ENCODE data around the gene DCDC2B.

Gene DCDC2B

DNA sequence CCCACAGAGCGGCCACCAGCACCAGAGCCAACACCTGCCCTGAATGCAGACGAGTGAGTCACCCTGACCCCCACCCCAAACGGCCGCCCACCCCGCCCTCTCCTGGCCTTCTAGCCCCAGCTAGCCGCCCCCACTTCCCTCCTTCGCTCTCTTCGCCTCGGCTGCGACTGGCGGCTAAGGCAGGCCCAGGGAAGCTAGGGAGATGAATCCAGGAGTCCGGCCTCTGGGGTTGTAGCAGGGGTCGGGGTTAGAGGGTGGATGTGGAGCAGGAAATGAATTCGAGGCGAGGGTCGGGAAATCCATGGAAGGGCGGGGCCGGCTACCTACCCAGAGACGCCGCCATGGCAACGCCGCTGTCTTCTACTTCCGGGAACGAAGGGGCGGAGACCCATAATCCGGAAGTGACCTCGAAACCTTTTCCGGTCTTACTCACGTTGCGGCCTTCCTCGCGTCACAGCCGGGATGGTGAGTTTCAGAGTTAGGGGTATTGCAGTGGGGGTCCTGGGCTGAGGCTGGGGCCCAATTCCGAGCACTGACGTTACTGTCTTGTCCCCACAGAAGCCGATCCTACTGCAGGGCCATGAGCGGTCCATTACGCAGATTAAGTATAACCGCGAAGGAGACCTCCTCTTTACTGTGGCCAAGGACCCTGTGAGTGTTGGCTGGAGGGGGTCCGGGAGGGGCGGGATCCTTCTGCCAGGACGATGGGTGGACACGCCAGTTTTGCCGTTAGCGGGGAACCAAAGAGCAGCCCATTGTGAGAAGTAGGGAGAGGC, 13.3 kb downstream of the DCDC2B start, which contains the start of the genes EIF3I and TMEM234:
TSS of gene EIF3I (plus strand) at position 428 of the 776 bp plus-strand sequence. CDS start at position 463, 35 bp downstream.
TSS of gene TMEM234 (minus strand) at position 374 of the 776 bp plus-strand sequence. CDS start at position 343, 31 bp downstream.
- DNase-seq (ENCODE audit: low read depth in 2 of 3, low spot score in 1 of 3): peak; percentile 82 to 91 (median 87)

DNA sequence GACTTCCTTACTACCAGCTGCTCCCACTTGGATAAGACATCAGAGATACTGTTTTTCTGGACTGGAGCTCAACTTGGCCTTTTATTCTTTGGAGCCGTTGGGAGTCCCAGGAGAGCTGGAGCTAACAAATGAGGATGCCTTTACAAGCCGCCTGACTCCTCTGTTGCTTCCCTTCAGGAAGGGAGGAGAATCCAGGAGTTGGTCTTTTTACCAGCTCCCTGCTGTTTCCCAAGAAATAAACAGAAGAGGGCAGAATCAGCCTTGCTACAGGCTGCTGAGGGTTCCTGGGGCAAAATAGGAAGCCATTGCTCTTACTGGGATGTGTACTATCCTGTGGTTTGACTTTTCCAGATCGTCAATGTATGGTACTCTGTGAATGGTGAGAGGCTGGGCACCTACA, 14.8 kb downstream of the DCDC2B start:
- DNase-seq (ENCODE audit: low read depth in 2 of 3, low spot score in 1 of 3): no peak

DNA sequence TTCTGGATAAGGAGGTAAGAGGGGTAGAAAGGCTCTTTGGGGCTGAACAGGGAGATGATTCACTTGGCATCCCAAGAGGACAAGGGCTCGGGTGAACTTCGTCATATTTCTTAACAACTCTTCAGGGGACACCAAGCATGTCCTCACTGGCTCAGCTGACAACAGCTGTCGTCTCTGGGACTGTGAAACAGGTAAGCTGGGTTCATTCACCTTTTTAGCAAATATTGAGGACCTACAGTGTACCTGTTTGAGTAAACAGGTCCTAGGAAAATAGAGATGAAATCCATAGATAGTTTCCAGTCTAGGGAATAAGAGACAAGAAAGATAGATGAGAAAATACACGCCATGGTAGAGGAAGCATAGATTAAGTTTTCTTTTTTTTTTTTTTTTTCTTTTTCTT, 15.4 kb downstream of the DCDC2B start:
- no peak for DNase-seq (ENCODE audit: low read depth in 2 of 3, low spot score in 1 of 3)

DNA sequence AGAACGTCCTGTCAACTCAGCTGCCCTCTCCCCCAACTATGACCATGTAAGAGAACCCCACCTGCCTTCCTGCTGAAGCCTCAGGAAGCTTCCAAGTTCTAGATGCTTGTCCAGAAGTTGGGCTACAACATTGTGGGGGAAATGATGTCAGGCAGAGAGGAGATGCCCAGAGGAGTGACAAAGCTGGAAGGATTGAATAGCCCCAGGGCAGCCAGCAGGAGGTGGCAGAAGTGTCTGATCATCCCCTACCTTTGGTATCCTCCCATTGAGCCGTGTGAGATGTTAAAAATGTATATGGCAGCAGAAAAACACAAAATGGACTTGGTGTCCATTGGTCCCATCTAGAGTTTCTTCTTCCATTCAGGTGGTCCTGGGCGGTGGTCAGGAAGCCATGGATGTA, 19.9 kb downstream of the DCDC2B start:
- no peak for DNase-seq (ENCODE audit: low read depth in 2 of 3, low spot score in 1 of 3)

DNA sequence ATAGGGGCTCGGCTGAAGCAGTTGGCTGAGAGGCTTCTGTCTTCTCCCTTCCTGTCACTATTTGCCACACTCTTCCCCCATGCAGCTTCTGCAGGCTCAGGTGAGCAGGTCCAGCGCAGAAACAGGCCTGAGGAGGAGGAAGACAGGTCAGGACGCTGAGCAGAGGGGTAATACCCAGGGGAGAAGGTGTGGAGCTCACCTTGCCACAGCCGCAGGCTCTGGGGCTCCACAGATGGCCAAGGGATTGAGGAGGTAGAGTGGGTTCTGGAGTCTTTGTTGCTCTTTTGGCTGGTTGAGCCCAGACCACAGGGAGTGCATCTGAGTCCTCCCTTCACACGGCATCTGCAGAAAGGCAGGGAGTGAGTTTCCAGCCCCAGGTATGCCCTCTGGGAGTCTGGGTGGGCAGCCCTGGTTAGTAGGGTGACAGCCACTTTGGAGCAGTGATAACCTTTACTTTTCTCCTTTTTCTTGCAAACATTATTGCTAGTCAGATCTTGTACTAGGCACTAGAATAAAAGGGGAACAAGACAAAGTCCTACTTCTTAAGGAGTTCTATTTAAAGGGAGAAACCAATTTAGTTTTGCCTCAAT, 23.0 kb downstream of the DCDC2B start:
- DNase-seq (ENCODE audit: low read depth in 2 of 3, low spot score in 1 of 3): no peak

DNA sequence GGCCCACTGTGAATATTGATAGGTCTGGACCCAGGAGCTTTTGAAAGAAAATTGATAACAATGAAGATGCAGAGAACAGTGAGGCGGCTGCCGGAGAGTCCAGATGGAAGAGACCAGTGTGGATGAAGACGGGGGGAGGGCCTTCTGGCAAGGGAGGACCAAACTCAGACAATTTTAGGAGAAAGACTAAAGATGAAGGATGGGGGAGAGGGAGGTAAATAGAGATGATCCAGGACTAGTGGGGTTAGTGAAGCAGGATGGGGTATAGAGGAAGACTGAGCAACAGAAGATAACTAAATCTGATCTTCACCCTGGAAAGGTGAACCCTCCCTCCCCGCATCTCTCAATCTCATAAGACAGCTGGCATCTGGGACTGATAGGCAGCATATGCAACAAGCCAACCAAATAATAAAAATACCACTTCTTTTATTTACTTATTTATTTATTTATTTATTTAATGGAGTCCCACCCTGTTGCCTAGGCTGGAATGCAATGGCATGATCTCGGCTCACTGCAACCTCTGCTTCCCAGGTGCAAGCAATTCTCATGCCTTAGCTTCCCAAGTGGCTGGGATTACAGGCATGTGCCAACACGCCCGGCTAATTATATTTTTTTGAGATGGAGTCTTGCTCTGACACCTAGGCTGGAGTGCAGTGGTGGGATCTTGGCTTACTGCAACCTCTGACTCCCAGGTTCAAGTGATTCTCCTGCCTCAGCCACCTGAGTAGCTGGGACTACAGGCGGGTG, 23.8 kb downstream of the DCDC2B start:
- no peak for DNase-seq (ENCODE audit: low read depth in 2 of 3, low spot score in 1 of 3)

DNA sequence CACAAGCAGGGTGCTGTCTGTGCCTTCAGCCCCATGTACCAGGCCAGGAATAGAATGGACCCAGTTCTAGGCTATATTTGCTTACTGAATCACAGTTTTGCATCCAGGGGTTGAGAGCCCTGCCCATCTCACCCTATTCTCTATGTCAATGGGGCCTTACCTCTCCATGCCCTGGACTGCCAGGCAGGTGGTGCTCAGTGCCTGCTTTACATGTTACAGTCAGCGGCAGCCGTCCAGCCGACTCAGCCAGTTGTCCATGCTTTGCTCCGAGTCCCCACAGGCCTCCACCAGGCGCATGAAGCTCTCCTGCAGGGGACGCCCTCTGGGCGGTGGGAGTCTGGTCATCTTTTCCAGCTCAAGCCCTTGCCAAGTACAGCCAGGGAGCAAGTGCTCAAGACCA, 25.9 kb downstream of the DCDC2B start:
- DNase-seq (ENCODE audit: low read depth in 2 of 3, low spot score in 1 of 3): no peak

DNA sequence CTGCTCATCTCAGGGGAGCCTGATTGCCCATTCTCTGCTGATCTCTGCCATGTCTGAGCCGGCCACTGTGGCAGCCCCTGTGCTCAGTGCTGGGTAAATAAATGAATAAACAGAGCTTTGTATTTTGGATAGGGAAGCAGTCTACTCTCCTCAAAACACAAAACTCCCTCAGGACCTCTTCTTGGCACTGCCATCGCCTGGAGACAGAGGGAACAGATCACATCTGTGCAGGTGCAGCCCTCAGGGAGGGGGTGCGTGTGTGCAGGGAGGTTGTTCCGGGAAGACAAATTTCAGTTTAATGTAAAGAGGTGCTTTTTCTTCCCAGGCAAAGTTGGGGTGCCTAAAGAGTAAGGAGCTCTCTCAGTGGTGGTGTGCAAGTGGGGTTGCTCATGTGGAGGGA, 30.4 kb downstream of the DCDC2B start:
- no peak for DNase-seq (ENCODE audit: low read depth in 2 of 3, low spot score in 1 of 3)

DNA sequence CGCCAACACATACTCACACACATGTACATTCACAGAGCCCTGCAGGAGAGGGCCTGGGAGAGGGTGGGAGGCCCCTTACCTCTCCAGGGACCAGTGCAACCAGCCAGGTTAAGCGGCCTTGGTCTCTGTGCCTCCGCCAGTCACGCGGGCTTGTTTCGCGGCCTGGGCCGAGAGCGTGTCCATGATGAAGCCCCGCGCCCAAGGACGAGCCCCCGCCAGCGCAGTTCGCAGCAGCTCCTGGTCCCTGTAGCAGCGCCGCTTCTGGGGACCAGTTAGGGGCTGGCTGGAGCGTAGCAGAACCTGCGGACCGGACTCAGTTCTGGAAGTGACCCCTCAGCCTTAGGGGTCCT, 30.9 kb downstream of the DCDC2B start:
- no peak for DNase-seq (ENCODE audit: low read depth in 2 of 3, low spot score in 1 of 3)

DNA sequence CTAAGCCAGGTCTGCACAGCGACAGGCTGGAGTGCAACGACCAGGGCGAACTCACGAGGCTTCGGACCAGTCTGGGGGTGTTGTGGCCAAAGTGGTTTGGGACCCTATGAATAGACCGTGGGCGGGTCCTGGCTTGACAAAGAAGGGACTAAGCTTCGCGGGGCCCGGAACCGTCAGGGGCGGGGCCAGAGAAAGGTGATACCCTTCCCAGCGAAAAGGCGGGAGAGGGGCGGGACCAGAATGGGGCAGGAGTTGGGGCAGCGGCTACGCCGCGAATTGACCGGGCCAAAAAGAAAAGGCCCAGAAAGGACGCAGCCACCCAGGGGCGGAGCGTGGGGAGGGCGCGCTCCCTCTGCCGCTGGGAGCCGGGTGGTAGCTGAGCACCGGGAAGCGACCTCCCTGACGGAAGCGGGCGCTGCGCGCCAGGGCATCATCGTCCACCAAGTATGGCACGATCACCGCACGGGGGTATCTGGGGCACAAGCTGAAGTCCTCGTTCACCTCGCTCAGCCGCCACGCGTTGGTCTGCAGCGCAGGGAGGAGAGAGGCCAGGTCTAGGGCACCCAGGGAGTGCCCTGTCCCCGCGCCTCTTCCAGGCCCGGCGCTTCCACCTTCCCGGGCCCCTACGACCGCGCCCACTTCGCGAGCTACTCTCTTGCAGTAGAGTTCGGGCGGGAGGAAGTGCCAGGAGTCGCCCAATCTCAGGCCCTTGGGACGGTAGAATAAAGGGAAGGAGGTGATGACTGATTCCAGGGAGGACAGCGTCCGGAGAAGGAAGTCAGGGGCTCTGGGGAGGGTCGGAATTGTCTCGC, 31.5 kb downstream of the DCDC2B start:
- DNase-seq (ENCODE audit: low read depth in 2 of 3, low spot score in 1 of 3): no peak

DNA sequence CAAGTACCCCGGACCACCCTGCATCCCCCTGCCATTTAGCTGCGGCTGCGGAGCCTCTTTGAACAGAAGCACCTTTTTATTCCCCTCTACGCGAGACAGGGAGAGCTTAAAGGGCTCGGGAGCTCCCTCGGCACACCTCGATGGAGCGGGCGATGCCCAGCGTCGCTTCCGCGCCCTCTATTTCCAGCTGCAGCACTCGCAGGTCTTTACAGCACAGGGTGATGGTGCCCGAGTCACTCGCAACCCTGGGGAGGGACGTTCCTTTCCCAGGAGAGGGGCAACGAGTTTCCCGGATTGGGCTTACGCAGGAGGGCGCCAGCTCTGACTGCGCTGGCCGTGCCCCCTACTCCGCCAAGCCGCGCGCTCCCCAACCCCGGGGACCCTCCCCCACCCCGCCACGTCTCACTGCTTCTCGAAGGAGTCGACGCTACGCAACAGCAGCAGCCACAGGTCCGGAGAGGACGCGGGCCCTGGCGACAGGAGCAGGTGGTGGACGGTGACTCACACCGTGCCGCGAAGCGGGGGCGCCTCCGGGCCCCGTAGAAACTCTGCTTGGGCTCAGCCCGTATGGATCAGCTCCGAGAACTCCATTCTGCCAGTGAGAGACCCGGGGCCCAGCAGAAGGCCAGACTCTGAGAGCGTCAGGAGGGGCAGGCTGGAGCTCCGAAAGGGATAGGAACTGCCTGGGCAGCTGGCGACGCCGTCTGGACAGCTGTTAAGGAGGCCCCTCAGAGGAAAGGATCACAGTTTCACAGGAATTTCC, 32.3 kb downstream of the DCDC2B start:
- no peak for DNase-seq (ENCODE audit: low read depth in 2 of 3, low spot score in 1 of 3)

DNA sequence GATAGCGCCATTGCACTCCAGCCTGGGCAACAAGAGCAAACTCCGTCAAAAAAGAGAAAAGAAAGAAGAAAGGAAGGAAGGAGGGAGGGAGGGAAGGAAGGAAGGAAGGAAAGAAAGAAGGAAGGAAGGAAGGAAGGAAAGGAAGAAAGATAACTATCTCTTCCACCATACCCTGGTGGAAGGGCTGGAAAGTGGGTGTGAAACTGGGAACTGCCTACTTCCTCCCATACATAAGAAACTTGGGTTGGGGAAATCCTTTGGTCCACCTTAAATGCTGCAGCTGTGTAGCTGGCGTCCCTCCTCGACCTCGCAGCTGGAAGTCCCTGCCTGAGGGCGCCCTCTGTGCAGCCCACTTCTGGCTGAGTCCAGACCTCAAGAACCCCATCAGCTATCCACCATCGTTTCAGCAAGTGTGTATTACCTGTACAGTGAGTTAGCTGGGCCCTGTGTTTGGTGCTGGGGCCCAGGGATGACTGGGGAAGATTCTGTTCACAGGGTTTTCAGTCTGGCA, 33.5 kb downstream of the DCDC2B start:
- no peak for DNase-seq (ENCODE audit: low read depth in 2 of 3, low spot score in 1 of 3)

DNA sequence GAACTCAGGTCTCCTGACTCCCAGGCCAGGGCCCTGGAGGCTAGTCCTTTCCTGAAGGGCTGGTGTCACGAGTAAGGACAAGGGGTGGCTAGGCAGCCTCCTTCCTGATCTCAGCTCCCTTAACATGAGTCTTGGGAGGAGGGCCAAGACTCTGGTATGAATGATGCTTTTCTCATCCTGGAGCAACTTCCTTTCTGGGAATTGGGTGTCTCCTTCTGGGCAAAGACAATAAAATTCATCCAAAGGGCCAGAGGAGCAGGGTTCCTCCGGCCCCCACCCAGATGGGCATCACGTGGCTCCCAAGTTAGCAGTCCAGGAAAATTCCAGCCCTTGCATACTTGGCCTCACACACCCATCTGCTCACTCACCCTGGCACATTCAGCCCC, 38.0 kb downstream of the DCDC2B start, which contains the start of gene FAM167B:
TSS of gene FAM167B (plus strand) at position 335 of the 386 bp plus-strand sequence. CDS start 200 bp downstream, outside the sequence.
- no peak for DNase-seq (ENCODE audit: low read depth in 2 of 3, low spot score in 1 of 3)

DNA sequence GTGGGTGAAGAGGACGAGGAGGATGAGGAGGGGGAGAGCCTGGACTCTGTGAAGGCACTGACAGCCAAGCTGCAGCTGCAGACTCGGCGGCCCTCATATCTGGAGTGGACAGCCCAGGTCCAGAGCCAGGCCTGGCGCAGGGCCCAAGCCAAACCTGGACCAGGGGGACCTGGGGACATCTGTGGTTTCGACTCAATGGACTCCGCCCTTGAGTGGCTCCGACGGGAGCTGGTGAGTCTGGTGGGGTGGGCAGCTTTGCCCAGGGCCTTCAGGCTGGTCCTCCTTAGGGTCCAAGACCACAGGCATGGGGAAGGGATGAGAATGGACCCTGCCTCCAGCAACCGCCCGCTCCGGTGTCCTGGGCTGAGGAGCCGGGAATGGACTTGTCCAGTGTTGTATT, 38.6 kb downstream of the DCDC2B start:
- DNase-seq (ENCODE audit: low read depth in 2 of 3, low spot score in 1 of 3): no peak

DNA sequence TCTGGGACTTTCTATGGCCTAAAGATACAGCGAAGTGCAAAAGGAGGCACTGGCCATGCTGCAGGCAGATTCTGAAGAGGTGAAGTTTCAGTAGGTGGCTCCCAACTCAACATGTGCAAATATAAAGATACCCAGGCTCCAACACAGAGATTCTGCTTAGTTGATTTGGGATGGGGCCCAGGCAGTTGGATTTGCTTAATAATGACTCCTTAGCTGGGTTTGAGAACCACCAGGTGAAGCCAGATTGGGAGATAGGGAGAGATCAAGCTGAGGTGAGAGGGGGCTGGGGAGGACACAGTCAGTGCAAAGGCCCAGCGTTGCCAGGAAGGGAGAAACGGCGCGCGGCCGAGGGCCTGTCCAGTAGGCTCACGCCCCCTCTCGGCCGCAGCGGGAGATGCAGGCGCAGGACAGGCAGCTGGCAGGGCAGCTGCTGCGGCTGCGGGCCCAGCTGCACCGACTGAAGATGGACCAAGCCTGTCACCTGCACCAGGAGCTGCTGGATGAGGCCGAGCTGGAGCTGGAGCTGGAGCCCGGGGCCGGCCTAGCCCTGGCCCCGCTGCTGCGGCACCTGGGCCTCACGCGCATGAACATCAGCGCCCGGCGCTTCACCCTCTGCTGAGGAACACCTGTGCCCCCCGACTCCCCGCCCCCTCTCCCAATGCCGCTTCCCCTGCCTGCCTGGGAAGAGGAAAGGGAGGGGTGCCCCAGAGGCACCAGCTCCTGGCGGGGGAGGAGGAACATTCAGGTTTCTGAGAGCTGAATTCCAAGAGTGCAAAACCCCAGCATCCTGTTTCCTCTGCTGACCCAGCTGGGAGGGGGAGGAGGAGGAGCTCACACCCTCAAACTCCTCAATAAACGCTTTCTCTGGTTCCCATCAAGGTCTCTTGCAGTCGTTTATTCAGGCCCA, 39.3 kb downstream of the DCDC2B start:
- peak; percentile 72 to 81 (median 80) for DNase-seq (ENCODE audit: low read depth in 2 of 3, low spot score in 1 of 3)

DNA sequence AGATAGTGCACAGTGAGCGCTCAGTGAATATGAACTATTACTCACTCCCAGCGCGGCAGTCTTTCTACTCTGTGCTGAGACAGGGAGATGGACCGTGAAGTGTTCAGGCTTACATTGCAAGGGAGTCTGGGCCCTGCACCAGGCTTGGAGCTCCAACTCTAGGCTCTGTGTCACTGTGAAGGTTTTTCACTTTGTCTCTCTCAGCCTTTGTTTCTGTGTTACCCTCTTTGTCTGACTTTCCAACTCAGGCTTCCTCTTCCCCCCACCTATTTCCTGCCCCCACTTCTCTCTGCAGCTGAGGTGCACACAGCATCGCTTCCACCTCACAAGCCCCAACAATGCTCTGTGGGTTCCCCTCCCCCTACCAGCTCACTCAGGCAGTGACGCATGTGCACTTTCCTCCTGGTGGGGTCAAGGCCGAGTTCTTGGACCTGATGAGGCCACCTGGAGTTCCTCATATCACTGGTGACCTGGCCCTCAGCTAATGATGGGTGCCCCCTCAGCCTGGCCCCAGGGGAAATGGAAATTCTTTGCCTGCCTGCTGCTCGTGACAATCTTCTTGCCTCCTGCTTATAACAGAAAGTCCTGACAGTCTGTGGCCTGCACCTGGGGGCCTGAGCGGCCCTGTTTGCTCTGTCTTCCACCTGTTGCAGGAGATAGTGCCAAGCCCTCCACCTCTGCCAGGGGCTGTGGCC, 41.1 kb downstream of the DCDC2B start:
- DNase-seq (ENCODE audit: low read depth in 2 of 3, low spot score in 1 of 3): peak; percentile 59 to 70 (median 60)

DNA sequence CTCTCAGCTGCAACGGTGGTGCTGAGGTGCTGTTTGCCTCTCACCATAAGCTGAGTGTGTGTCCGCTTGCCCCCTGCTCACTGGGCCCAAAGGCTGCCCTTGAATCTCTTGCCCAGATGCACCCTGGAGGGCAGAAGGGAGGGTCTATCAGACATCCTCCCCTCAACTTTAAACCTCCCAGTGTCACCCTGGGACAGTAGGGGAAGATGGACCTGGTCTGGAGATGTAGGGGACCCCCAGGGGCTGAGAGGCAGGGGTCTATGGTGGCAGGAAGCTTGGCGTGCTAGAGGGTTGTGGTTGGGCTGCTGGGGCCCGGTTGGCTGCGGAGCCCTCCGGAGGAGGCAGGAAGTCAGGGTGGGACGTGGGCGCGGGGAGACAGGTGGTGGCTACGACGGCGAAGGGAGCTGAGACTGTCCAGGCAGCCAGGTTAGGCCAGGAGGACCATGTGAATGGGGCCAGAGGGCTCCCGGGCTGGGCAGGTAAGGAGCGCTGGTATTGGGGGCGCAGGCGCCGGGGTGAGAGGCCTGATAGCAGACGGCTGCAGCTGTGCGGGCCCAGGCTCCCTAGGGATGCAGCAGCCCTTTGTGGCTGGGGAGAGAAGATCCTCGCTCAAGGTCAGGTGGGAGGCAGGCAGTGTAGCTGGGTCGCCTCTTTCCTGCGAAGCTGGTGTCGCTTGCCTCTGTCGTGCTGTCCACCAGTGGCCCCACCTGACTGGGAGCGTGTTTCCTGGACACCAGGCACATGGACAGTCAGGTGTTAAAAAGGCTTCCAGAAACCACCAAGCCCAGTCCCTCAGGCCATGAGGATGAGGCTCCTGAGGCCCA, 42.2 kb downstream of the DCDC2B start, which contains the start of gene LCK:
TSS of gene LCK (plus strand) at position 373 of the 824 bp plus-strand sequence. CDS start 23,065 bp downstream, outside the sequence.
- DNase-seq (ENCODE audit: low read depth in 2 of 3, low spot score in 1 of 3): peak; percentile 66 to 72 (median 68)
